DMS53 treated with DMSO at 0.1 percent for 48 hours (cell line): Measurements from ENCODE around the gene FBXW12.
"Not testable (repeated sequence)": the region's sequence is repeated elsewhere in the genome, so short reads cannot be mapped to it uniquely, and the experiment has no call there.

Source experiments
- DNase-seq: peaks from one replicate; lab custom pipeline; 2025; ENCODE audit not compliant: unreplicated experiment; lab: John Stamatoyannopoulos, UW

Gene FBXW12

GRCh38 chr3:48371651-48372376 is at the start of gene FBXW12:
Gene FBXW12 (plus strand): TSS chr3:48372219. CDS start chr3:48372768, 549 bp downstream.
- DNase-seq, result no peak

DNA sequence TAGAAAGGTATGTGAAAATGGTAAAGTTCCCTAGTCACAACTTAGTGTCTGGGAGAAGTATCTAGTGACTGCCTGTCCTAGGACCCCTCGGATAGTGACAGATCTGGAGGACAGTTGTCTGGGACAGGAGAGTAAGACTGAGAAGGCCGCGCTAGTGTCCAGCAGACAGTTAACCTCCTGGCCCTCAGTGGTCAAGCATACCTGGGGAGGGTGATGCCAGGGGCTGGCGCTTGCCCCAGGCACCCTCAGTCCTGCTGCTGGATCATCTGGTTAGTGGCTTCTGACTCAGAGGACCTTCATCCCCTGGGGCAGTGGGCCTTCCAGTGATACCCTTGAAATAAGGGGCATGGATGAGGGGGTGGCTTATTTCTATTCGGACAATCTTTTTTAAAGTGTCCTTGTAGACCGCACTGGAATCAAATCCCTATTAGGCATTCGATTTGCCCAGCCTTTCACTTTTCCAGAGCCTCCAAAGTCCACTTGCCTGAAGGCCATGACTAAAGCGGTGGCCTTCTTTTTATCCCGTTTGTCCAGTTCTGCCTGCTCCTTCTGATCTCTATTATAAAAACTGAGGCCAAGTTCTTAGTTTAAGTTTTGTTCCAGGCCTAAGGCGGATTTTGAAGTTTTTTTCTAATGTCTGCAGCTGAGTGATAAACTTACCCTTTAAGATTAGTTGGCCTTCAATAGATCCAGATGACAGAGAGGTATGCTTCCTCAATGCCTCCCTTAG is 40.1 kb upstream of the FBXW12 start:
- not testable (repeated sequence) for DNase-seq

DNA sequence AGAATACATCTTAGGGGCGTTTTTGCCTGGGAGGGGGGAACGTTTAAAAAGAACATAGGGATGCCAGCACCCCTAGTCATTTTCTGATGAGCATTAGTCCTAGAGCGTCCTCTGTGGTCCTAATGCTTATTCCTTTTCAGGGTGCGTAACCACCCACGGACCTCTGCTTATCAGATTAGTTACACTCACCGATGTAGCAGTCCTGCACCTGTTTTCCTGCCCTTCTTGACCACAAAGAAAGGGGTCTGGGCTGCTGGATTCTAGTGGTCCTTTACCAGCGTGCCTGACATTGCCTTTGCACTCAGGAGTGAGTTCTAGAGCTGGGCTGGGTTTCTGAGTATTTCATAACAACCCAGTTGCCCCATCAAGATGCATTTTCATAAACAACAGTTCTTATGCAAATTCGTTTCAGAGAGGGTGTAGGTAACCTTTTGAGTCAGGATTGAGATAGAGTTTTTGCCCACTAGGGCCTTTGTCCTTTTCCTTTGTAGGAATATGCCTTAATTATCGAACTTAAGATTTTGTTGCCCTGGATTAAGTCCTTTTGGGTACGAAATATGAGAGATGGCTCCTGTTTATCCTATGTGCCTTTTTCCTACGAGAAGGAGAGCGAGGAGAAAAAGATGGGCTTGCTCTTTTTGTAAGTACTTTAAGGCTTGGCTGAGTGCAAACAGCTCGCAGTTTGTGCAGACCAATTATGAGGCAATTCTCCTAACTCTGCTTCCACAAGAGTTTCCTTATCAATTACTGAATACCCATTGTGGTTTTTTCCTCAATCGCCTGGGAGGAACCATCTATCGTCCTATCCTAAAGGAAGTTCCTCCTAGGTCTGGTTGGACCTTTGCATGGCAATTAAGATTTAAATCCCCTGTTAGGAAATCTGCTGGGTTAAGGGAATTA is 38.4 kb upstream of the FBXW12 start, which contains the start of gene SPINK8:
Gene SPINK8 (minus strand): TSS at position 316 of the 900 bp plus-strand sequence. CDS start 5,320 bp downstream, outside the sequence.
- DNase-seq, result not testable (repeated sequence)

- DNase-seq, result no peak
Observed at GRCh38 chr3:48334605-48335004, 37.4 kb upstream of the FBXW12 start.

DNA sequence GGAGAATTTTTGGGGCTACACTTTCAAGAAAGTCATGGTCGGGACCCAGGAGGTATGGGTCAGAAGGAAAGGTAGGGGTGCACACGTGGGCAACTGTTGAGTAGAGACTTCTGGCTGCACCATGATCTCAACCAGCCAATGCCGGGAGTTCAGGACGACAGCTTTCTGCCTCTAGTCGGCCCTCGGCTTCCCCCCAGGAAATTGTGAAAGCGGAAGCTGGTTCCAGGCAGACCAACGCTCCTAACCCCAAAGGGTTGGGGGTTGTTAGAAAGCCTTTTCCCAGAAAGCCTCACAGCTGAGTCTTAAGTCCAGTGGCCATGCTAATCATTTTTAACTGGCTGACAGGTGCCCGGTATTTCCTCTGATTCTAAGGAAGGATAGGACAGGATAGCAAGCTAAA is 36.7 kb upstream of the FBXW12 start:
- not testable (repeated sequence) for DNase-seq

GRCh38 chr3:48337536-48337935 is 34.5 kb upstream of the FBXW12 start:
- DNase-seq, result not testable (repeated sequence)

DNA sequence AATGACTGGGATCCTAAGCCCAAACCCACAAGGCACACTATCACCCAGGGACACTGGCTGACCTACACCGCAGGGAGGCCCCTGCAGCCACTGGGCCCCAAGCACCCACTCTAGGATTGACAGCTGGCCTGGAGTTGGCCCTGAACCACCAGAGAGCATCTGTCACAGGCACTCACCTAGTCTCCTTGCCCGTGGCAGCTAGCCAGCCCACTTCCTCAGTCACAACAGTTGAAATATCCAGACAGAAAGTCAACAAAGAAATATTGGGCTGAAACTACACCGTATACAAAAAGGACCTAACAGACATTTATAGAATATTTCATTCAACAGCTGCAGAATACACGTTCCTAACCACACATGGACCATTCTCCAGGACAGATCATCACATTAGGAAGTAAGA is 33.4 kb upstream of the FBXW12 start:
- DNase-seq, result no peak

- no peak for DNase-seq
Observed at GRCh38 chr3:48343432-48343831, 28.6 kb upstream of the FBXW12 start.

GRCh38 chr3:48344867-48345507 is 27.0 kb upstream of the FBXW12 start:
- no peak for DNase-seq

DNA sequence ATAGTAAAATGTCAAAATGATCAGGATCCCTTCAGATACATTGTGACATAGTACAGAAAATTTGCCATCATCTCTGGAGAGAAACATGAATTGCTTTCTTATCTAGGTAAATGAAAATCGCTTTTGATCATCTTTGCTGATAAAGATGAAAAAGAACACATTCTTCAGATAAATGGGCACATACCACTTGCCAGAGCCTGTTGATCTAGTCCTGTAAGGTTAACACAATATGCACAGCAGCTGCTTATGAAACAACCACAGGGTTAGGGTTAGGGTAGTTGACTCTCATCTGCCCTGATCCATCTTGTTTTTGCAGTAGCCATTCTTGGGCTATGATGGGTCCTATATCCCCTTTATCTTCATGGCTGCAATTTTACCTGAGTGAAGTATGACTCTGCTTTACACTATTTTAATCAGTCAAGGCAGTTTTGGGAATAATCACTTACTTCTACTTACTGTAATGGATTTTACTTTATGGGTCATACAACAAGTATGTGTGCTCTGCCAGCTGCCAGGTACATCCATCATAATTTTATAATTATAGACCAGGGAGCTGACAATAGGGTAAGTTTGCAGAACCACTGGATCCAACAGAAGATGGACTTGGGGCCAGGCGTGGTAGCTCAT is 26.0 kb upstream of the FBXW12 start:
- no peak for DNase-seq

GRCh38 chr3:48347500-48347899 is 24.5 kb upstream of the FBXW12 start:
- DNase-seq, result no peak

DNA sequence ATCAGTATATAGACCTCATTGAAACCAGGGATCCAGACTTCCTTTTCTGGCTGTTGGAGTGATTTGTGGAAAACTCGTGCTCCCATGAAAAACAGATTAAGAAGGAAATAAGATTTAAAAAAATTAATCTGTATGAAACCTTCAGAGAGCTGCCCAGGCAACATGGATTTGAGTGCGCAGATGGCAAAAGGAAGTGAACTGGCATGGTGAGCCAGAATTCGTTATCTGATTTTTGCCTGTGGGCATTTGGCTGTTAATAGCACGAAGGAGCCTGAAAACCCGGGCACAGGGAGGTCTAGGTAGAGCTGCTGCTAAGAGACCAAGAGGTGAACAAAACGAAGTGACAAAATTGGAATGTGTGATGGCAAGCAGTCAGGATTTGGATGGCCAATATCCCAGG is 19.5 kb upstream of the FBXW12 start:
- no peak for DNase-seq

GRCh38 chr3:48353987-48354386 is 18.0 kb upstream of the FBXW12 start:
- DNase-seq, result no peak

DNA sequence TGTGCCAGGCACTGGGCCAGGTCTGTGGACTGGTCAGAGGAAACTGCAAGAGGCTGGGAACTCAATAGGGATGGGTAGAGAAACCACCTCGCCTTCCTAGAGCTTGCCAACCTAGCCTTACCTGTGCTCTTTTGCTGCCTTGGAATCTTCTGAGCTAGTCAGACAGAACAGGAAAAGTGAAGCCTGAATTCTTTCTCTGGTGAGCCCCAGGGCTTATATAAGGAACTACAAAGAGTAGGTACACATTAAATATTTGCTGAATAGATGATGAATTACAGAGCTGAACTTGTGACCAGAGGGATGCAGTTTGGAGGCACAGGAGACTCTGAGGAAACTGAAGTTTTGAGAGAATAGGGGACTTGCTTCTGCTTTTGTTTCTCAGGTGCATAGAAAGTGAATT is 15.6 kb upstream of the FBXW12 start:
- DNase-seq, result no peak

- no peak for DNase-seq
Observed at GRCh38 chr3:48361928-48362327, 10.1 kb upstream of the FBXW12 start.

DNA sequence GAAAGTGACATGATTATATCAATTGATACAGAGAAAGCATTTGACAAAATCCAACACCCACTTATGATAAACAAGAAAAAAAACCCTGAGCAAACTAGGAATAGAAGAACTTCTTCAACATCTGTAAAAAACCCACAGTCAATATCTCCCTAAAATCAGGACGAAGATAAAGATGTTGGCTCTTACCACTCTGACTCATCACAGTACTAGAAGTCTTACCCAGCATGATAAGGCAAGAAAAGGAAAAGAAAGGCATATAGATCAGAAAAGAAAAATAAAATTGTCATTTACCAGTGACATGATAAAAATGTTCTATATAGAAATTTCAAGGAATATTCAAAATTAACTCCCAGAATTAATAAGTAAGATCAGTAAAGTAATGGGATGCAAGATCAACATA is 7.2 kb upstream of the FBXW12 start:
- DNase-seq, result no peak

- DNase-seq, result no peak
Observed at GRCh38 chr3:48367201-48367600, 4.8 kb upstream of the FBXW12 start.

DNA sequence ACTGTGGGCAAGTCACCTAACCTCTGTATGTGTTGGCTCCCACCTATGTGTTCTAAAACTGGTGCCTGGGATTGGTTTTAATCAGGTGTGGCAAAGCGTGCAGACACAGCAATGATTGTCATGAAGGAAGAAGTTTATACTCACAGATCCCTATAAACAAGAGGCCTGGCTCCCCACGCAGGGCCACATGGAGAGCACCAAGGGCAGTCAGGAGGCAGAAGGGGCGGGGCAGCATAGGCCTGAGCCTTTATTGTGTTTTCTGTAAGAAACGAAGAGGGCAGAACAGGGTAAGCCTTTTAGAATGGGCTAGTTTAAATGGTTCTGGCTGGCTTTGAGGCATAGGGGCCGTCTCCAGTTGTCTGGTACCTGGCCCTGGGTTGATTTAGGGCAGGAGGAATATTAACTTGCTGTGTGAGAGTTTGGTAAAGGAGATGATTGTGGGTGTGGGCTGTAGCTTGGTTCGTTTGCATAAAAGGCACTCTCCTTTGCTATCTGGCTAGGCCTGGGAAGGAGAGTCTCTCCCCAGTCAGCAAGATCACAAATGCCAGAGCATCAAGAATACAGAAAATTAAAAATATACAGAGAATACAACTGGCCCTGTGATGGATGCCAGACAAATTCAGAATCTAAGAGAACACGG is 2.2 kb upstream of the FBXW12 start:
- no peak for DNase-seq

- no peak for DNase-seq
Observed at GRCh38 chr3:48370333-48370713, 1.7 kb upstream of the FBXW12 start.

DNA sequence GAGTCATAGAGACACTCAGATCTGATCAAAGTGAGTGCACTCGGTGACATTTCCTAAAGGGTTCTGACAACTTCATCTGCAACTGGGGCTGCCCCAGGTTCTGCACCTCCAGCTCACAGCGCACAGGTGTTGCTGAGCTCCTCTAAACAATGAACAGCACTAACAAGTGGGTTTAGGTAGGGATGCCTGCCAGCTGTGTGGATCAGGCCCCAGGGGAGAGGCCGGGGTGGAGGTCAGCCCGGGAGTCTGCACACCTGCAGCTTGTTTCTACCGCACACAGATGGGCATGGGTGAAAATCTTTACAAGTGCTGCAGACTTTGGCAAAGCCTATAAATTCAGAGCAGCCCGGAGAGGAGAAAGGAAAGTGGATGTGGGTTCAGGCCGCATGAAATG is 355 bp downstream of the FBXW12 start:
- no peak for DNase-seq
